ENCODE measurements around the gene ETF1.

Gene ETF1

DNA sequence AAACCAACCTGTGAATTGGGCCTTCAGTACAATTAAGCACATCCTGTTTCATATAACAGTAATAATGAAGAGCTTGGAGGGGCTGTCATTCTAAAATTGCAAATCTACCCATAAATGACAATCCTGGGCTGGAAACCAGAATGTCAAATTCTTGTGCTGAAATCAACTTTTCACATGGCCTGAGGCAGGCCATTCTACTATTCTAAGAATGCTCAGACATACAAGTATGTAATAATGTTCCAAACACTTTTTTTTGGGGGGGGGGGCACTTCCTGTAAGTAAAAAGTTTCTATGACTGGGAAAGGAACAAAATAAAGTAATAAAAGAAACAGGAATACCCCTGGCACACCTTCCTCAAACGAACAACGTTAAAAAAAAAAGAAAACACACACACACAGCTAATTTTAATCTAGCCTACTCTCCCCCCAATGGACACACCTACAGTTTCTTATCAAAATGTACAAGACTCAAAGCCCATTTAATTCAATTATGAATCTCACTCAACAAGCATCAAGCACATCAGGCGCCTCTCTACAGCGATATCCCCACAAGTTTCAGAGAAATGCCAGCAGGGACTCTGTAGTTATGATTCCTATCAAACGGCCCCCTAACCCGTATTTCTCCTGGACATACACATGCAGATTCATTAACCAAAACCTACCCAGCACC, 1.4 kb downstream of the ETF1 start:
- DNase-seq (ENCODE audit: extremely low read depth, insufficient read length) = no peak
- peak overlapping the region; percentile 82 for H3K4me3 ChIP-seq (replicated peaks; ENCODE audit: low read depth, low read length)
- 0 out of 2 replicates have a peak, but pooled peaks cover 1% of the 10 kb centered on the region for H3K36me3 ChIP-seq (ENCODE audit: control insufficient read depth, insufficient read depth, low read length)
- TF ChIP-seq, protein P1, sequence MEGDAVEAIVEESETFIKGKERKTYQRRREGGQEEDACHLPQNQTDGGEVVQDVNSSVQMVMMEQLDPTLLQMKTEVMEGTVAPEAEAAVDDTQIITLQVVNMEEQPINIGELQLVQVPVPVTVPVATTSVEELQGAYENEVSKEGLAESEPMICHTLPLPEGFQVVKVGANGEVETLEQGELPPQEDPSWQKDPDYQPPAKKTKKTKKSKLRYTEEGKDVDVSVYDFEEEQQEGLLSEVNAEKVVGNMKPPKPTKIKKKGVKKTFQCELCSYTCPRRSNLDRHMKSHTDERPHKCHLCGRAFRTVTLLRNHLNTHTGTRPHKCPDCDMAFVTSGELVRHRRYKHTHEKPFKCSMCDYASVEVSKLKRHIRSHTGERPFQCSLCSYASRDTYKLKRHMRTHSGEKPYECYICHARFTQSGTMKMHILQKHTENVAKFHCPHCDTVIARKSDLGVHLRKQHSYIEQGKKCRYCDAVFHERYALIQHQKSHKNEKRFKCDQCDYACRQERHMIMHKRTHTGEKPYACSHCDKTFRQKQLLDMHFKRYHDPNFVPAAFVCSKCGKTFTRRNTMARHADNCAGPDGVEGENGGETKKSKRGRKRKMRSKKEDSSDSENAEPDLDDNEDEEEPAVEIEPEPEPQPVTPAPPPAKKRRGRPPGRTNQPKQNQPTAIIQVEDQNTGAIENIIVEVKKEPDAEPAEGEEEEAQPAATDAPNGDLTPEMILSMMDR (IDR thresholded peaks at IDR 0.05; ENCODE audit: insufficient read depth, low read length, poor library complexity, severe bottlenecking) = no peak
- no peaks in the 10 kb centered on the region for H3K27me3 ChIP-seq (replicated peaks; ENCODE audit: control insufficient read depth, insufficient read depth, low read length)

GRCh38 chr5:138539791-138540190, 3.2 kb downstream of the ETF1 start:
- Histone ChIP-seq H3K27me3 (replicated peaks; ENCODE audit: control insufficient read depth, insufficient read depth, low read length) (no peaks in the 10 kb centered on the region), H3K4me3 (replicated peaks; ENCODE audit: low read depth, low read length) (no peak overlapping the region), H3K36me3 (ENCODE audit: control insufficient read depth, insufficient read depth, low read length) (0 out of 2 replicates have a peak, but pooled peaks cover 1% of the 10 kb centered on the region)
- DNase-seq (ENCODE audit: extremely low read depth, insufficient read length) = no peak
- TF ChIP-seq, protein P1 (IDR thresholded peaks at IDR 0.05; ENCODE audit: insufficient read depth, low read length, poor library complexity, severe bottlenecking) = no peak

- H3K36me3 ChIP-seq (ENCODE audit: control insufficient read depth, insufficient read depth, low read length) = 0 out of 2 replicates have a peak, but pooled peaks cover 1% of the 10 kb centered on the region
- no peak overlapping the region for H3K4me3 ChIP-seq (replicated peaks; ENCODE audit: low read depth, low read length)
- no peak for DNase-seq (ENCODE audit: extremely low read depth, insufficient read length)
- TF ChIP-seq, protein P1 (IDR thresholded peaks at IDR 0.05; ENCODE audit: insufficient read depth, low read length, poor library complexity, severe bottlenecking) = no peak
- H3K27me3 ChIP-seq (replicated peaks; ENCODE audit: control insufficient read depth, insufficient read depth, low read length) = no peaks in the 10 kb centered on the region
Observed at GRCh38 chr5:138538943-138539627, 4.0 kb downstream of the ETF1 start.

DNA sequence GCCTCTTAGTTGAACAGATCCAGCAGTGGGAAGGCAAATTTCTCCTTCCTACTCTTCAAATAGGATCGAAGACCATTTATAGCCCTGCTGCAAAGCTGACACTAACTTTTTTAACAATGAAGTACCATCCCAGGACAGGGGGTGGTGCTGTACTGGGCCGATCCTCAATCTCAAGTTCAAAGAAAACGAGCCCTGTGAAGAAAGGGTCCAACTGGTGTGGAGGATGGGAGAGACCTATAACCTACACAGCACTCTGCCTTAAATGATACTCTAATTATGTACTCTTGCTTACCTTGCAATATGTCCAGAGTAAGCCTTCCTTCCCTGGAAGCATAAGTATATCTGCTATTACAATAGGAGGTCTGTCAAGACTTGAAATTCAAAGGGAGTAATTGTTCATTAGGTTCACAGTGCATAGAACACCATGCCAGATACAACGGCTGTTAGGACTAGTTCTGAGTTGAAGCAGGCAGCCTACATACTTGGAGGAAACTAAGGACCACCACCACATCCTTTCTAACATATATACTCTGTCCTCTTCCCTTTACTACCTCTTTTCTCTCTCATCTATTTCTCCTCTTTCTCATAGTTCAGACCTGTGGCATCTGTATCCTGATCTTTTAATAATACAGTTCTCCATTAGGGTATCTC, 6.2 kb downstream of the ETF1 start:
- H3K36me3 ChIP-seq (ENCODE audit: control insufficient read depth, insufficient read depth, low read length) = peaks cover 3% of the 10 kb centered on the region
- H3K4me3 ChIP-seq (replicated peaks; ENCODE audit: low read depth, low read length) = no peak overlapping the region
- no peak for DNase-seq (ENCODE audit: extremely low read depth, insufficient read length)
- no peaks in the 10 kb centered on the region for H3K27me3 ChIP-seq (replicated peaks; ENCODE audit: control insufficient read depth, insufficient read depth, low read length)
- TF ChIP-seq, protein P1 (IDR thresholded peaks at IDR 0.05; ENCODE audit: insufficient read depth, low read length, poor library complexity, severe bottlenecking) = peak; percentile 40

DNA sequence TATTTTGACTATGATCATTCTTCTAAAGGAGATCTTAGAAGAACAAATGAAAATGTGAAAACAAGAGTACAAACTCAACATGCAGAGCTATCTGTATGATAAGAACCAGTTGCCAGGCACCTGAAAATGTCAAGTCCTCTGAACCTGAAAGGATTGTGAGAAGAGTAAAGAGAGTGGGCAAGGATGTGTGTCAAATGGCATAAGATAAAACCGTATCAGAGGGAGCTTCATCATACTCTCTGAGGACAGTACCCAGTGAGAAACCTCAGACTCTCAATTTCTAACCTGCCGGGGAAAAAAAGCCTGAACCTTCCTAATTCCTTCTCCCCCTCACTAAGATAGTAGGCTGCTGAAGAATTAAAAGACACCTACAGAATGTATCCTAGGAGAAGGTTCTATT, 6.8 kb downstream of the ETF1 start:
- Histone ChIP-seq H3K36me3 (ENCODE audit: control insufficient read depth, insufficient read depth, low read length) (peaks cover 3% of the 10 kb centered on the region), H3K27me3 (replicated peaks; ENCODE audit: control insufficient read depth, insufficient read depth, low read length) (no peaks in the 10 kb centered on the region), H3K4me3 (replicated peaks; ENCODE audit: low read depth, low read length) (no peak overlapping the region)
- no peak for DNase-seq (ENCODE audit: extremely low read depth, insufficient read length)
- TF ChIP-seq, protein P1 (IDR thresholded peaks at IDR 0.05; ENCODE audit: insufficient read depth, low read length, poor library complexity, severe bottlenecking) = no peak
